H54 (cell line): ENCODE results near the gene AK1.

Experiments
- DNase-seq: peaks from one replicate; pipeline ENCODE4 v3.0.0; 2011; ENCODE audit warnings: low spot score, mixed read lengths; ENCODE audit not compliant: insufficient read length
- FAIRE-seq: peaks from 3 replicates; lab custom pipeline; 2011; peaks lifted over from hg19 to GRCh38; lab: Jason Lieb, UNC
- POLR2A ChIP-seq: IDR thresholded peaks from 2 replicates; pipeline ENCODE4 v1.6.1; 2011; ENCODE audit warnings: low read depth, mild to moderate bottlenecking, low read length

The AK1 gene

DNA sequence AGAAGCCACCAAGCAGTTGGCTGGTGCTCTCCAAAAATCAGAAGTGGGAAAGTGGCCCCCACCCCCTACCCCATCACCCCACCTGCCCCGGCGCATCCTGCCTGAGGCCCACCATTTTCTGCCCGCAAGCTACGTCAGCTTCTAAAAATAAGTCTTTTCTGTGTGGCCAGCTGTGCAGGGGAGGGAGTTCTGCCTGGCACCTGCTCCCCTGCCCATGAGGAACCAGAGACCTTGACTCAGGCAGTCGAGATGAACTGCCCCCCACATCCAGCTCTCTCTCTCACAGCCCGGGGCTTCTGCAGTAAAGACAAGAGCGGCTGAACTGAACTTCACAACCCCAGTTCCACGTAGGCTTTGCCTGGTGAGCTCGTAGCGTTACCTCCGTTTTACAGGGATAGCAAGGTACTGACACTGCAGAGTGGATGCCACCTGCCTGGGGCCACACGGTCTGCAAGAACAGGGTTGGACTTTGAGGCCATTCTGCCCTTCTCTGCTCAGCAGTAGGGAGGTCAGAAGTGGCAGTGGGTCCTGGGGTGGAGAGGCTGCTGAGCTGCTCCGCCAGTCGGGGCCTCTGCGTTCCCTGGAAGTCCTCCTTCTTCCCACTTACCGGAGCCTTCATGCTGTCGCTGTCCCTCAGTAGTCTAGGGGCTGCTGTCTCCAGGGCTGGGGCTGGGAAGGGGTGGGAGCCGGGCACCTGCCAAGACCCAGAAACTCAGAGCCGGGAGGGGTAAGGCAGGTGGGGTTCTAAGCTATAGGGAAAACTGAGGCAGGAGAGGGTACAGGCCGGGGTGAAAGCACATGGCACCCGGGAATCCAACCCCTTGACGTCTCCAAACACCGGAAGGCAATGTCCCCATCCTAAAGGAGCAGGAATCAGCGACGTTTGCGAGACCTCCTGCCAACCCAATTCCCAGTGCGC lies 38.6 kb upstream of the AK1 start:
- DNase-seq (no peak), FAIRE-seq (no peak)
- TF ChIP-seq POLR2A: no peak

GRCh38 chr9:127915325-127915752 lies 37.9 kb upstream of the AK1 start:
- no peak for TF ChIP-seq POLR2A
- FAIRE-seq (no peak), DNase-seq (no peak)

- DNase-seq: no peak
- no peak for TF ChIP-seq POLR2A
- no peak for FAIRE-seq
Observed at GRCh38 chr9:127913682-127914081, 36.2 kb upstream of the AK1 start.

DNA sequence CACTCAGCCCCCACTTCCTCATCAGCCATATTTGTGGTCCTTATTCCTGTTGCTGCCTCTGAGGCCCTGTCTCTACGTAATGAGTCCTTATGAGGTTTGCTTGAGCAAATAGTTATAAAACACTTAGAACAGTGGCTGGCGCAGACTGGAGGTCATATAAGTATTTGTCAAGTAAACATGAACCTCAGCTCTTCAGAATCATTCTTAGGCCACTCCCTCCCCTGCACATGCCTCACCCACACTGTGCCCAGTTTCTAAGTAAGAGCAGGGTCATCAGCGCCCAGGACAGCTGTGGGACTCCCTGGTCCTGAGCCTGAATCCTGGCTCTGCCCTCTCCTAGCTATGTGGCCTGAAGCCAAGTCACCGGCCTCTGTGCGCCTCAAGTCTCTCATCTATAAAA lies 35.4 kb upstream of the AK1 start:
- no peak for FAIRE-seq
- no peak for DNase-seq

GRCh38 chr9:127912296-127912695 lies 34.8 kb upstream of the AK1 start:
- no peak for TF ChIP-seq POLR2A
- DNase-seq: no peak
- no peak for FAIRE-seq

More for the DNA sequence above, 35.4 kb upstream of the AK1 start:
- TF ChIP-seq POLR2A: no peak

GRCh38 chr9:127910613-127911205 lies 33.2 kb upstream of the AK1 start:
- DNase-seq (no peak), FAIRE-seq (no peak)
- no peak for TF ChIP-seq POLR2A

- no peak for DNase-seq
- FAIRE-seq: no peak
- TF ChIP-seq POLR2A: no peak
Observed at GRCh38 chr9:127909839-127910273, 32.4 kb upstream of the AK1 start.

DNA sequence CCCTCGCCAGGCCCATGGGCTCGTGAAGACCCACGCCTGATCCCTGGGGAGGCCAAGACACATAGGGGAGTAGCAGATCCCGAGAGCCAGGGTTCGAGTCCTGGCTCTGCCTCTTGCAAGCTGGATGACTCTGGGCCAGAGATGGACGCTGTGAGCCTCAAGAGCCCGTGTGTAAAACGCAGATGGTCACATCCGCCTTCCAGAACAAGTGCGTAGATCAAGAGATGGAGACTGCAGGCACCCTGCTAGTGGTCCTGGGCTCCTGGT lies 31.1 kb upstream of the AK1 start:
- DNase-seq (no peak), FAIRE-seq (no peak)
- TF ChIP-seq POLR2A: no peak

DNA sequence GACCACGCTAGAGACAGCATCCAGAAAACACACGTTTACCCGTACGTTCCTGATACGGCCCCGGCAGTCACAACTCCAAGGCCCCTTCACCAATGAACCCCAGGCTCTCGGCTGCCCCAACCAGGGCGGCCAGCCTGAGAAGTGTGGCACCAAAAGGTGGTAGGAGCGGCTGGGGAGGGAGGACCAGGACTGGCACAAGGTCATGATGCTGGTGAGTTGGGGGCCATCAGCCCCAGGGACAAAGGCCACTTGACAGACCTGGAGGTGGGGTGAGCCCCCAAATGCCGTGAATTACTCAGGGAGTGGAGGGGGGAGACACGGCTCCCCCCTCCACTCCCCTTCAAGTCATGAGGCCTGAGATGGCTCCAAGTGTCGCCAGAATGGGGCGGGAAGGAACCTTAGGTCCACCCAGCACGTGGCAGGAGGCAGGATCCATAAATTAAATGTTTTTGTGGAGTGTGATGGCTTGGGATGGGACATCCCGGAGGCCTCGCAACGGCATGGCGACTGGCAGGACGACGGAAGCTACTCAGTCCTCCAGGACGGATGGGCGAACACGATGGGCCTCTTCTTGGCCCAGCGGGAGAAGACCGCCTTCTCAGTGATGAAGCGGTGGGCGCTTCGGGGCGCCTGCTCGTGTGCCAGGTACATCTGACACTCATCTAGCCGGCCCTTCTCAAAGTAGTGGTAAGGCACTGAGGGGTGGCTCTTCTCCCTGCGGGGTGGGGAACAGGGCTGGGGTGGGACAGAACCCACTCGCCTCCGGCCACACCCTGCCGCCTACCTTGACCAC lies 30.6 kb upstream of the AK1 start:
- DNase-seq: no peak
- no peak for FAIRE-seq
- no peak for TF ChIP-seq POLR2A

GRCh38 chr9:127905788-127906191 lies 28.3 kb upstream of the AK1 start:
- TF ChIP-seq POLR2A: no peak
- FAIRE-seq (no peak), DNase-seq (no peak)

DNA sequence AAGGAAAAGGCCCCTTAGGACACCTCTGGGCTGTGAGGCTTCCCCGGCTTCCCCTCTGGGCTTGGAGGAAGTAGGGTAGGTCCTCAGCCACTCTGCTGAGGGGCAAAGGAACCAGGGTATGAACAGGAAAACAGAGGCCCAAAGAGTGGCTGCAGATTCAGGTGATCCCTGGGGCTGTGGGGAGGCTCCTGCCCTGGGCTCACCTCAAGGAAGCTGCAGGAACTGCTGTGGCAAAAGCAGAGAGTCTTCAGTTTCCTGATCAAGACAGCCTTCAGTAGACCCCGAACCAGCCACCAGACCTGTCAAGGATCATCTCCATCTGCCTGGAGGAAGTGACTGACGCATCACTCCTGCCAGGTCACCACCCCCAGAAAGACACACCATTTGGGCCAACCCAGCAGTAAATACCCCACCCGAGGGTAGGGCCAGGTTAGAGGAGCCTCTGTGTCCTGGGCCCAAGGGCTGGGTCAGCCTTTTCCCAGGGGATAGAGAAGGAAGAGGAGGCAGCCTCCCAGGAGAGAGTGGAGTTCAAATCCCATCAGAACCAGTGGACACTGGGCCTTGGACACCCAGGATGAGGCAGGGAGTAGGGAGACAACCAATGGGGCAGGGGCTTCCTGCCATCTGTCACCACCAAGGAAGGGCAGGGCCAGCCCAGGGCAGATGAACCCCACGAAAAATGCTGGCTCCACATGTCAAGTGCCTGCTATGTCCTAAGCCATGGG lies 27.7 kb upstream of the AK1 start:
- TF ChIP-seq POLR2A: no peak
- no peak for DNase-seq
- FAIRE-seq: no peak

DNA sequence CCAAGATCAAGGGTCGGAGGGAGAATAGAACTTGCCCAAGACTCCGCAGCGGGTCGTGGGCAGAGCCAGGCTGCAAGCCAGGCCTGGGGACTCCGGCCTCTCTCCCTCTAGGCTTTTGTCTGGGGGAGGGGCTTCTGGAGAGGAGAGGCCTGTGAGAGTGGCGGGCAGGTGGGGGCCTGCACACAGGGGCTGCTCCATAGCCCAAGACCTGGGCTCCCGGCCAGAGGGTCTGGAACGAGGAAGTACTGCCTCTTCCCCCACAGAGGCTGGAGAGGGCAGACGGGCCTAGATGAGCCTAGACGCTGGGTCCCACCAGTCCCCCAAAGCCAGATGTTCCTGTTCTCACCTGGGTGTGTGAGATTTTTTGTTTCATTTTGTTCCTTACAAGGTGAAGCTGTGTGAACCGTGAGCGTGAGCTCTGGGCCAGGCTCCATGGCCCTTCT lies 27.1 kb upstream of the AK1 start:
- no peak for DNase-seq
- no peak for TF ChIP-seq POLR2A
- FAIRE-seq: no peak

DNA sequence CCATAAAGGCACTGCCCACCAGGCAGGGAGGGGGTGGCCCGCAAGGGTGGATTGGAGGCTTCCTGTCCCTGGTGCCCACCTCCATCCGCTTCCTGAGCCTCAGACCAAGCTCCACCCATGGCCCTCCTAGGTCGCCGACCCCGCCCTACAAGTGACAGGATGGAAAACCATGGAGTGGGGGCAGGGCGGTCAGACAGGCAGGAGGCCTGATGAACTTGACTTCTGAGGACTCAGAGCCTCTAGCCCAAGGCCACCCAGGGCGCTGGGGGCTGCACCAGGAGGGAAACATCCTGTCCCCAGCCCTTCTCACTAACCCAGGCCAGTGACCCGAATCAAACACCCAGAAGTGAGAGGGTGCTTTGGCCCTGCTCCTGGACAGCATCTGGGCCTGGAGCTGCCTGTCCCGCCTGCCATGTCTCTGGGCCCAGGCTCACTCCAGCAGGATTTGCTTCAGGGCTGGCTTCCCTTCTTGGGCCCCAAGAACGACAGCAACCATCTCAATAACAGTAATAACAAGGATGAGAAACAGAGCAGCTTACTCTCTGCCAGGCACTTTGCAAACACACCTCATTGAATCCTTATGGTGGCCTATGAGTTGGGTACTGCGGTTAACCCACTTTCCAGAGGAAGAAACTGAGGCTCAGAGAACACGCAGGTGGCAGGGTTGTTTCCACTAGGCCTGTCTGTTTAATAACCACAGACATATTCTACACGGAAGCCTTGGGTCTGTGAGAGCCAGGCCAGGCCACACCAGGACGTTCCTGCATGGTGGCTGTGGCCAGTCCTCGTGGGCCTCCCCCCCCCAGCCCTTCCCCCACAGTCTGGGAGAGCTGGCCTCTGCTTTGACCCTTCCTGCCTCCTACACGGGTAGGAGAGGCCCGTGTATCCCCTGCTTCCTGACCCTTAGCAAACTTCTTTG lies 26.3 kb upstream of the AK1 start:
- TF ChIP-seq POLR2A: no peak
- DNase-seq (no peak), FAIRE-seq (no peak)
